Measurements from ENCODE around the gene UBE2QL1. TPM values are rescaled to one million over a fixed set of nuclear protein-coding genes. Genes with fewer than 3 reads are reported as not detected.

The UBE2QL1 gene
- total RNA-seq, 1 experiment from 2014 or later = 0.11 TPM

DNA sequence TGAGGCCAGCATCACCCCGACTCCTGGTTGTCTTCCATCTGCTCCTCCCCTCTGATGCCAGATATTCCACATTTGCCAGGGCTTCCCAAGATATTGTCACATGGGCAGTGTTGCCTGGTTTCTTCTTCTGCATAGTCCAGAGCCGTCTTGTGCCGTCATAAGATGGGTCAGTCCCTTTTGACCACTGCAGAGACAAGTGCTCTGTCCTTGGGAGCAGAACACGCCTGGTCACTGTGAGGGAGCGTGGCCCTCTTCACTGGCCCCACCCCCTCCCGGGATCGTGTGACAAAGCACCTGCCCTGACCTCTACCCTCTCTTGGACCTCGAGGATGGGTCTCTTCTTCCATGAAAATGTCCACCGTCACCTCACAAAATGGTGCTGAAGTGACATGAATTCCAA lies 41.6 kb downstream of the UBE2QL1 start:
- WGBS (ENCODE audit: extremely low coverage, insufficient read length, low lambda C conversion rate) = no CpG with 5 or more reads among the region's 9 CpGs

More for the DNA sequence above, 41.6 kb downstream of the UBE2QL1 start:
- no peak overlapping the region for H4K8ac ChIP-seq (replicated peaks; ENCODE audit: insufficient read length, low read depth, low read length)
- peaks cover 6% of the 10 kb centered on the region for H3K4me1 ChIP-seq (ENCODE audit: insufficient read depth, low read length)
- no peaks in the 10 kb centered on the region; a peak in 1 of 5 replicates for H3K9me3 Mint-ChIP-seq
- H3K4ac ChIP-seq (ENCODE audit: low read depth, low read length) = no peak overlapping the region
- H3K27me3 Mint-ChIP-seq (ENCODE audit: low read depth) = peaks cover 79% of the 10 kb centered on the region
- H3K4me1 Mint-ChIP-seq = peaks cover 14 to 16% of the 10 kb centered on the region in 2 experiments
- no peak overlapping the region for H3K4me2 ChIP-seq (ENCODE audit: insufficient read depth, insufficient read length, low read length)
- DNase-seq = no peak
- H3K4me3 Mint-ChIP-seq = no peak overlapping the region
- H2AK5ac ChIP-seq (ENCODE audit: insufficient read length, low read length) = no peak overlapping the region
- no peaks in the 10 kb centered on the region; the same call in 1 of the 2 replicates for H3K27me3 ChIP-seq (ENCODE audit: insufficient read depth, low read length)
- no peak overlapping the region for H3K9ac ChIP-seq (ENCODE audit: extremely low read depth, insufficient read length, low read length)
- no peaks in the 10 kb centered on the region for H3K36me3 Mint-ChIP-seq (ENCODE audit: insufficient read depth in 1 of 3, low read depth in 3 of 3)
- no peaks in the 10 kb centered on the region for H3K23me2 ChIP-seq (ENCODE audit: insufficient read length, low read depth, low read length, poor library complexity, severe bottlenecking)
- H4K91ac ChIP-seq (ENCODE audit: insufficient read length, low read depth, low read length) = no peak overlapping the region
- no peaks in the 10 kb centered on the region for H4K20me1 ChIP-seq (ENCODE audit: control insufficient read depth, insufficient read depth, insufficient read length)
- H3K14ac ChIP-seq (ENCODE audit: insufficient read depth, low read length) = no peak overlapping the region; the same call in 1 of the 2 replicates
- H3K27ac ChIP-seq (ENCODE audit: insufficient read length, low read depth, low read length) = no peak overlapping the region
- H3K9me3 ChIP-seq (ENCODE audit: control insufficient read depth, low read depth, low read length) = no peaks in the 10 kb centered on the region
- TF ChIP-seq, protein P1, sequence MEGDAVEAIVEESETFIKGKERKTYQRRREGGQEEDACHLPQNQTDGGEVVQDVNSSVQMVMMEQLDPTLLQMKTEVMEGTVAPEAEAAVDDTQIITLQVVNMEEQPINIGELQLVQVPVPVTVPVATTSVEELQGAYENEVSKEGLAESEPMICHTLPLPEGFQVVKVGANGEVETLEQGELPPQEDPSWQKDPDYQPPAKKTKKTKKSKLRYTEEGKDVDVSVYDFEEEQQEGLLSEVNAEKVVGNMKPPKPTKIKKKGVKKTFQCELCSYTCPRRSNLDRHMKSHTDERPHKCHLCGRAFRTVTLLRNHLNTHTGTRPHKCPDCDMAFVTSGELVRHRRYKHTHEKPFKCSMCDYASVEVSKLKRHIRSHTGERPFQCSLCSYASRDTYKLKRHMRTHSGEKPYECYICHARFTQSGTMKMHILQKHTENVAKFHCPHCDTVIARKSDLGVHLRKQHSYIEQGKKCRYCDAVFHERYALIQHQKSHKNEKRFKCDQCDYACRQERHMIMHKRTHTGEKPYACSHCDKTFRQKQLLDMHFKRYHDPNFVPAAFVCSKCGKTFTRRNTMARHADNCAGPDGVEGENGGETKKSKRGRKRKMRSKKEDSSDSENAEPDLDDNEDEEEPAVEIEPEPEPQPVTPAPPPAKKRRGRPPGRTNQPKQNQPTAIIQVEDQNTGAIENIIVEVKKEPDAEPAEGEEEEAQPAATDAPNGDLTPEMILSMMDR (conservative IDR thresholded peaks at IDR 0.05) = no peak
- no peak overlapping the region for H2BK20ac ChIP-seq (ENCODE audit: low read depth, low read length, poor library complexity, severe bottlenecking)
- H2BK120ac ChIP-seq (ENCODE audit: low read depth, low read length, poor library complexity, severe bottlenecking) = no peak overlapping the region
- H3K79me2 ChIP-seq (ENCODE audit: insufficient read depth, low read length) = no peaks in the 10 kb centered on the region
- H4K5ac ChIP-seq (ENCODE audit: insufficient read length, low read depth, low read length) = no peak overlapping the region
- H2AFZ ChIP-seq (ENCODE audit: low read length) = no peak overlapping the region
- H3K18ac ChIP-seq (ENCODE audit: insufficient read length, low read depth, low read length) = no peak overlapping the region
- H3K79me1 ChIP-seq (ENCODE audit: insufficient read depth, low read depth, low read length, poor library complexity, severe bottlenecking) = no peaks in the 10 kb centered on the region
- no peak overlapping the region for H3K27ac Mint-ChIP-seq
- no peak overlapping the region for H3T11ph ChIP-seq (ENCODE audit: low read length)
- no peak overlapping the region for H3K56ac ChIP-seq (ENCODE audit: insufficient read length, low read depth, low read length)
- H2BK5ac ChIP-seq (ENCODE audit: insufficient read length, low read length) = no peak overlapping the region
- H3K23ac ChIP-seq (ENCODE audit: insufficient read length, low read depth, low read length) = no peak overlapping the region
- no peak overlapping the region for H2BK15ac ChIP-seq (ENCODE audit: low read depth, low read length)
- H2BK12ac ChIP-seq (ENCODE audit: insufficient read length, low read depth, low read length) = no peak overlapping the region
